Sigmoid colon (tissue), 7 donors: ENCODE data around the gene TMTC2. TPM values are rescaled to one million over a fixed set of nuclear protein-coding genes. Genes with fewer than 3 reads are reported as not detected.

ENCODE experiments used
- DNase-seq: peaks from one replicate; pipeline ENCODE4 v3.0.0-alpha.2; 2019
- H3K27ac ChIP-seq, 4 donors: fragments of 200-600 bp; sonication (generic); one replicate each; pipeline ENCODE4 v1.5.1; 2016 to 2019; ENCODE audit warnings: mild to moderate bottlenecking in 1 of 4
- H3K27me3 ChIP-seq, 3 donors: fragments of 200-600 bp; sonication (generic); one replicate each; pipeline ENCODE4 v1.5.1; 2019; ENCODE audit warnings: mild to moderate bottlenecking in 1 of 3
- H3K36me3 ChIP-seq, 4 donors: fragments of 200-600 bp; sonication (generic); one replicate each; pipeline ENCODE4 v1.5.1; 2016 to 2019
- H3K4me1 ChIP-seq, 4 donors: fragments of 200-600 bp; sonication (generic); one replicate each; pipeline ENCODE4 v1.5.1; 2017 to 2019
- H3K4me3 ChIP-seq, 4 donors: fragments of 200-600 bp; sonication (generic); one replicate each; pipeline ENCODE4 v1.5.1; 2017 to 2019; ENCODE audit warnings: mild to moderate bottlenecking in 2 of 4, moderate library complexity in 1 of 4
- H3K9me3 ChIP-seq, 4 donors: fragments of 200-600 bp in 3 of 4; sonication (generic) in 3 of 4; one replicate each; pipeline versions ENCODE4 v1.5.1 to v1.6.1; 2013 to 2019
- EP300 ChIP-seq, 4 donors: sonication (generic); formaldehyde crosslinking; IDR thresholded peaks; one replicate each; pipeline ENCODE4 v1.6.1; 2017; ENCODE audit warnings: antibody characterized with exemption in 4 of 4
- POLR2A ChIP-seq, 2 donors: fragments of 450-650 bp; IDR thresholded peaks; one replicate each; pipeline ENCODE4 v1.6.1; 2016; ENCODE audit warnings: antibody characterized with exemption in 2 of 2, mild to moderate bottlenecking in 2 of 2, moderate library complexity in 2 of 2
- POLR2AphosphoS5 ChIP-seq, 4 donors: sonication (generic); formaldehyde crosslinking; IDR thresholded peaks; one replicate each; pipeline ENCODE4 v1.6.1; 2017; ENCODE audit warnings: antibody characterized with exemption in 4 of 4
- WGBS, 2 donors: extraction: QIAGEN DNeasy Blood & Tissue Kit; methylation state at CpG; one replicate each; pipeline ENCODE4 v1.1.7; 2013; 5-methylcytosine and 5-hydroxymethylcytosine counted together
- intact Hi-C: fragments of 100-400 bp; cut with DNase I; formaldehyde crosslinking; loops from one replicate; pipeline ENCODE4 v1.15.1; 2023
- polyA plus RNA-seq, 3 donors: library from polyadenylated mRNA; stranded (reverse); fragments of 200-250 nt; gene quantifications; one replicate each; pipeline ENCODE4 v1.2.3, GENCODE V29; 2013
- total RNA-seq, 4 donors: library from RNA; depleted of rRNA; stranded (reverse); fragments of >200 nt; gene quantifications; one replicate each; pipeline ENCODE4 v1.1.0, GENCODE V29; 2016
- TF ChIP-seq, protein P1 (sequence below), 4 experiments: fragments of 450-650 bp in 3 of 4; fragments of 200-600 bp in 1 of 4; IDR thresholded peaks; one replicate each; pipeline ENCODE4 v1.5.1; 2016 to 2019; ENCODE audit warnings: antibody characterized with exemption in 4 of 4, mild to moderate bottlenecking in 3 of 4, moderate library complexity in 2 of 4
- donor health status: healthy with polysubstance abuse.
- donor health status: Bipolar disorder and iron deficiency.
- donor health status: healthy.

TMTC2 gene
- total and polyA plus RNA-seq, 7 donors: 1.2 to 74.4 (median 61.2) TPM

- no peak for TF ChIP-seq POLR2A (IDR thresholded peaks at IDR 0.05)
- TF ChIP-seq EP300 (IDR thresholded peaks at IDR 0.05): no peak
- TF ChIP-seq, protein P1, sequence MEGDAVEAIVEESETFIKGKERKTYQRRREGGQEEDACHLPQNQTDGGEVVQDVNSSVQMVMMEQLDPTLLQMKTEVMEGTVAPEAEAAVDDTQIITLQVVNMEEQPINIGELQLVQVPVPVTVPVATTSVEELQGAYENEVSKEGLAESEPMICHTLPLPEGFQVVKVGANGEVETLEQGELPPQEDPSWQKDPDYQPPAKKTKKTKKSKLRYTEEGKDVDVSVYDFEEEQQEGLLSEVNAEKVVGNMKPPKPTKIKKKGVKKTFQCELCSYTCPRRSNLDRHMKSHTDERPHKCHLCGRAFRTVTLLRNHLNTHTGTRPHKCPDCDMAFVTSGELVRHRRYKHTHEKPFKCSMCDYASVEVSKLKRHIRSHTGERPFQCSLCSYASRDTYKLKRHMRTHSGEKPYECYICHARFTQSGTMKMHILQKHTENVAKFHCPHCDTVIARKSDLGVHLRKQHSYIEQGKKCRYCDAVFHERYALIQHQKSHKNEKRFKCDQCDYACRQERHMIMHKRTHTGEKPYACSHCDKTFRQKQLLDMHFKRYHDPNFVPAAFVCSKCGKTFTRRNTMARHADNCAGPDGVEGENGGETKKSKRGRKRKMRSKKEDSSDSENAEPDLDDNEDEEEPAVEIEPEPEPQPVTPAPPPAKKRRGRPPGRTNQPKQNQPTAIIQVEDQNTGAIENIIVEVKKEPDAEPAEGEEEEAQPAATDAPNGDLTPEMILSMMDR (IDR thresholded peaks at IDR 0.05): no peak
- TF ChIP-seq POLR2AphosphoS5 (IDR thresholded peaks at IDR 0.05): no peak
- H3K36me3 ChIP-seq: no peaks in the 10 kb centered on the region
- WGBS, 2 donors: 85 to 93% methylated on average over 5 of the region's 5 CpGs
- H3K4me1 ChIP-seq: peaks cover 0 to 11% (median 0%) of the 10 kb centered on the region in 4 donors
- no peak overlapping the region for H3K27ac ChIP-seq
- DNase-seq: no peak
- H3K9me3 ChIP-seq: no peaks in the 10 kb centered on the region
- no peak overlapping the region for H3K4me3 ChIP-seq
- H3K27me3 ChIP-seq: no peaks in the 10 kb centered on the region
- intact Hi-C loops: no loop called here
Observed at GRCh38 chr12:83097643-83098342, 411.1 kb downstream of the TMTC2 start.

DNA sequence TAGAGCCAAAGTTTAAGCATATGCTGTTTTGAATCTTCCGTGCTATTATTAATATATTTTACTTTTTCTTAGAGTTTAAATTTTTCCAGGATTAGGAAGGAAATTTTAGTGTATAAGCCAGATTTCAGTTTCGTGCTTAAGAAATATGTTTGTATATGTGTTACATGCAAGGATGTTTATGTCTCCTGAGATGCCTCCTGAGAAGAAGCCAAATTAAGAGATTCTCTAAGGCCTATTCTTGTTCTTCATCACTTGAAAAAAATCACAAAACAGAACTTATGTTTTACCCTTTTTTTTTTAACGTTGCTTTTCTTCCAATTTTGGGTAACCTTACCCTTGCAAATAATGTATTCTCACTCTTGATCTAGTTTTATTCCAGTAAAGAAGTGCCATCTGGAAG, 412.7 kb downstream of the TMTC2 start:
- Histone ChIP-seq H3K27me3 (no peaks in the 10 kb centered on the region), H3K9me3 (no peaks in the 10 kb centered on the region), H3K4me3 (no peak overlapping the region), H3K4me1 (peaks cover 0 to 17% (median 2%) of the 10 kb centered on the region in 4 donors), H3K27ac (no peak overlapping the region), H3K36me3 (no peaks in the 10 kb centered on the region)
- TF ChIP-seq, protein P1 (IDR thresholded peaks at IDR 0.05): no peak
- TF ChIP-seq POLR2A (IDR thresholded peaks at IDR 0.05): no peak
- no peak for TF ChIP-seq POLR2AphosphoS5 (IDR thresholded peaks at IDR 0.05)
- TF ChIP-seq EP300 (IDR thresholded peaks at IDR 0.05): no peak
- 77 to 81% methylated on average over 3 of the region's 3 CpGs for WGBS, 2 donors
- no peak for DNase-seq
- intact Hi-C loops: no loop called here

DNA sequence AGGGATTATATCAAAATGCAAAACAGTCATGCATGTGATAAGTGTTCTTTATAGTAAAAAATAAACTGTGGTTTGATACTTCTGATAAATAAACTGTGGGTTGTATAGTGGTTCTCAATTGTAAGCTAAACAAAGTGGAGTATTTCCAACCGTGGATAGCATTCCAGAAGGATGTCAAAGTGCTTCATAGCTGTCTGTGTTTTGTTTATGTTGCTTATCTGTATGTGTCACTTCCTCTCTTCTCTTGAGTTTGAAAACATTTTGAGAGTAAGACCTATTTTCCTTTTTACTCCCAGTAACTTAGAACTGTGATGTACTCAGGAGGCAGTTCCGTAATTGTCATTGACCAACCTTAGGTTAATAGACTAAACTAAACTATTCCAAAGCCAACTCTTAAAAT, 415.8 kb downstream of the TMTC2 start:
- Histone ChIP-seq H3K9me3 (no peaks in the 10 kb centered on the region), H3K27ac (no peak overlapping the region), H3K4me3 (no peak overlapping the region), H3K4me1 (peaks cover 0 to 20% (median 5%) of the 10 kb centered on the region in 4 donors), H3K27me3 (no peaks in the 10 kb centered on the region), H3K36me3 (no peaks in the 10 kb centered on the region)
- no peak for DNase-seq
- WGBS, 2 donors: 65 to 69% methylated on average over 2 of the region's 2 CpGs
- TF ChIP-seq, protein P1 (IDR thresholded peaks at IDR 0.05): no peak
- no peak for TF ChIP-seq EP300 (IDR thresholded peaks at IDR 0.05)
- TF ChIP-seq POLR2A (IDR thresholded peaks at IDR 0.05): no peak
- TF ChIP-seq POLR2AphosphoS5 (IDR thresholded peaks at IDR 0.05): no peak
- intact Hi-C loops: no loop called here

DNA sequence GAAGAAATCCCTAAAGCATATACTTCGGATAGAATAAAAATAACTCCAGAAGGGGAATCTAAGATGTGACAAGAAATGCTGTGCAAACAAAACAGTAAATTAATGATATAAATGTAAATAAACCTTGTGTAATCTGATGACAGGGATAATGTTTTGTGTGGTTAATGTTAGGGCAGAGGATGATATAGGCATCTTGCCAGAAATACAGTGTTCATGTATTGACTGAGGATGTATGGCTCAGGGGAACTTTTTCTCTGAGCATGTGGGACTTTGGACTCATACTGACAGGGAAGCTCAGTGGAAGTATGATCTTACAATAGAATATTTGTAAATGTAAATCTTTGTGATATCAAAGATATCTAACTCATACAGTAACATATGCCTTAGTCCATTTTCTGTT, 420.2 kb downstream of the TMTC2 start:
- no peak for DNase-seq
- Histone ChIP-seq H3K36me3 (no peaks in the 10 kb centered on the region), H3K27me3 (no peaks in the 10 kb centered on the region), H3K27ac (no peak overlapping the region), H3K4me1 (peaks cover 0 to 13% (median 5%) of the 10 kb centered on the region in 4 donors), H3K9me3 (no peaks in the 10 kb centered on the region), H3K4me3 (no peak overlapping the region)
- WGBS, 2 donors: 81 to 88% methylated on average over 1 of the region's 1 CpG
- TF ChIP-seq POLR2AphosphoS5 (IDR thresholded peaks at IDR 0.05) (no peak), POLR2A (IDR thresholded peaks at IDR 0.05) (no peak), EP300 (IDR thresholded peaks at IDR 0.05) (no peak)
- TF ChIP-seq, protein P1 (IDR thresholded peaks at IDR 0.05): no peak
- intact Hi-C loops: no loop called here

- Histone ChIP-seq H3K4me3 (no peak overlapping the region), H3K36me3 (no peaks in the 10 kb centered on the region), H3K27me3 (no peaks in the 10 kb centered on the region), H3K4me1 (no peaks in the 10 kb centered on the region), H3K9me3 (no peaks in the 10 kb centered on the region), H3K27ac (no peak overlapping the region)
- 82 to 87% methylated on average over 1 of the region's 1 CpG for WGBS, 2 donors
- intact Hi-C loops: no loop called here
- DNase-seq: no peak
- TF ChIP-seq, protein P1 (IDR thresholded peaks at IDR 0.05): no peak
- TF ChIP-seq POLR2A (IDR thresholded peaks at IDR 0.05): no peak
- TF ChIP-seq EP300 (IDR thresholded peaks at IDR 0.05): no peak
- TF ChIP-seq POLR2AphosphoS5 (IDR thresholded peaks at IDR 0.05): no peak
Observed at GRCh38 chr12:83110424-83110823, 423.7 kb downstream of the TMTC2 start.
